Stimulated activated CD8-positive, alpha-beta memory T cell treated with anti-CD3 and anti-CD28 coated beads, Interleukin-4, amount 100 ng/mL, for 24 hours (primary cell): ENCODE results near the gene DNAAF5.
"Not testable (repeated sequence)": the region's sequence is repeated elsewhere in the genome, so short reads cannot be mapped to it uniquely, and the experiment has no call there.

Source experiments
- DNase-seq: peaks from one replicate; pipeline ENCODE4 v3.0.0-alpha.2; 2020; ENCODE audit warnings: low read depth

DNAAF5 gene

GRCh38 chr7:730501-731439 is 4.3 kb downstream of the DNAAF5 start:
- DNase-seq = no peak

GRCh38 chr7:731440-732085 is 5.1 kb downstream of the DNAAF5 start:
- no peak for DNase-seq

GRCh38 chr7:732094-732541 is 5.6 kb downstream of the DNAAF5 start:
- DNase-seq = no peak

- no peak for DNase-seq
Observed at GRCh38 chr7:732556-732955, 6.1 kb downstream of the DNAAF5 start.

GRCh38 chr7:734214-734613 is 7.7 kb downstream of the DNAAF5 start:
- DNase-seq = no peak

- no peak for DNase-seq
Observed at GRCh38 chr7:734808-735207, 8.3 kb downstream of the DNAAF5 start.

GRCh38 chr7:738241-738640 is 11.7 kb downstream of the DNAAF5 start:
- no peak for DNase-seq

- DNase-seq = no peak
Observed at GRCh38 chr7:738723-739454, 12.4 kb downstream of the DNAAF5 start.

- DNase-seq = no peak
Observed at GRCh38 chr7:739455-739982, 13.0 kb downstream of the DNAAF5 start.

- DNase-seq = no peak
Observed at GRCh38 chr7:739983-740942, 13.8 kb downstream of the DNAAF5 start.

GRCh38 chr7:741191-741671 is 14.7 kb downstream of the DNAAF5 start:
- DNase-seq = no peak

GRCh38 chr7:741850-742249 is 15.4 kb downstream of the DNAAF5 start:
- DNase-seq = no peak

- no peak for DNase-seq
Observed at GRCh38 chr7:742791-743190, 16.3 kb downstream of the DNAAF5 start.

GRCh38 chr7:743341-744127 is 17.0 kb downstream of the DNAAF5 start:
- DNase-seq = not testable (repeated sequence)

GRCh38 chr7:744128-744520 is 17.6 kb downstream of the DNAAF5 start:
- not testable (repeated sequence) for DNase-seq

GRCh38 chr7:744854-745430 is 18.4 kb downstream of the DNAAF5 start:
- no peak for DNase-seq

- no peak for DNase-seq
Observed at GRCh38 chr7:745431-746154, 19.1 kb downstream of the DNAAF5 start.

GRCh38 chr7:746155-747061 is 19.9 kb downstream of the DNAAF5 start:
- no peak for DNase-seq
